ENCODE results near the gene TSPAN4. TPM values are rescaled to one million over a fixed set of nuclear protein-coding genes. Genes with fewer than 3 reads are reported as not detected.

TSPAN4 gene
- total RNA-seq, 3 donors from 2014 or later (not counting 1 experiment from before 2014, with no cell fraction given), result 11.2 to 18.6 (median 14.6) TPM

- H3K4me1 Mint-ChIP-seq, result peaks cover 13 to 16% of the 10 kb centered on the region in 2 donors
- 88% methylated on average over 5 of the region's 5 CpGs for WGBS (ENCODE audit: insufficient coverage)
Observed at GRCh38 chr11:908273-908672, 65.6 kb downstream of the TSPAN4 start.

GRCh38 chr11:909406-909805, 66.8 kb downstream of the TSPAN4 start:
- H3K27me3 Mint-ChIP-seq (ENCODE audit: low read depth in 2 of 2), result no peaks in the 10 kb centered on the region
- WGBS (ENCODE audit: insufficient coverage), result 96% methylated on average over 11 of the region's 11 CpGs
- DNase-seq, result no peak
- intact Hi-C loops (cut with micrococcal nuclease), result no loop called here
- Histone ChIP-seq H3K36me3 (ENCODE audit: control insufficient read depth, insufficient read depth, low read length) (peaks cover 2% of the 10 kb centered on the region), H3K27ac (ENCODE audit: low read length) (no peak overlapping the region), H3K27me3 (ENCODE audit: control insufficient read depth, insufficient read depth, low read length) (no peaks in the 10 kb centered on the region), H3K9me3 (ENCODE audit: control insufficient read depth, insufficient read depth, low read length) (no peaks in the 10 kb centered on the region), H3K4me1 (ENCODE audit: control insufficient read depth, insufficient read depth, low read length) (peaks cover 26% of the 10 kb centered on the region), H3K4me3 (ENCODE audit: low read length) (no peak overlapping the region)
- no peaks in the 10 kb centered on the region for H3K36me3 Mint-ChIP-seq
- no peaks in the 10 kb centered on the region for H3K9me3 Mint-ChIP-seq
- no peak overlapping the region for H3K27ac Mint-ChIP-seq
- ATAC-seq, result no peak
- TF ChIP-seq CTCF (IDR thresholded peaks at IDR 0.05), result no peak
- H3K4me3 Mint-ChIP-seq, result peak overlapping the region; percentile 28
- H3K4me1 Mint-ChIP-seq, result peaks cover 11 to 13% of the 10 kb centered on the region in 2 donors

More at GRCh38 chr11:908273-908672, 65.6 kb downstream of the TSPAN4 start:
- Mint-ChIP-seq H3K4me3 (peak overlapping the region; percentile 42), H3K9me3 (no peaks in the 10 kb centered on the region), H3K36me3 (no peaks in the 10 kb centered on the region), H3K27me3 (ENCODE audit: low read depth in 2 of 2) (no peaks in the 10 kb centered on the region), H3K27ac (no peak overlapping the region)
- no peaks in the 10 kb centered on the region for H3K27me3 ChIP-seq (ENCODE audit: control insufficient read depth, insufficient read depth, low read length)
- H3K4me3 ChIP-seq (ENCODE audit: low read length), result no peak overlapping the region
- intact Hi-C loops (cut with micrococcal nuclease), result no loop called here
- ATAC-seq (no peak), DNase-seq (no peak)
- H3K4me1 ChIP-seq (ENCODE audit: control insufficient read depth, insufficient read depth, low read length), result peaks cover 26% of the 10 kb centered on the region
- H3K9me3 ChIP-seq (ENCODE audit: control insufficient read depth, insufficient read depth, low read length), result no peaks in the 10 kb centered on the region
- TF ChIP-seq CTCF (IDR thresholded peaks at IDR 0.05), result no peak
- H3K36me3 ChIP-seq (ENCODE audit: control insufficient read depth, insufficient read depth, low read length), result peaks cover 8% of the 10 kb centered on the region
- no peak overlapping the region for H3K27ac ChIP-seq (ENCODE audit: low read length)

- H3K4me3 Mint-ChIP-seq, result peak overlapping the region; percentile 96
- H3K27ac ChIP-seq (ENCODE audit: low read length), result no peak overlapping the region
Observed at GRCh38 chr11:910044-910588, 67.5 kb downstream of the TSPAN4 start.

More at GRCh38 chr11:910044-910588, 67.5 kb downstream of the TSPAN4 start:
- 3% methylated on average over 38 of the region's 38 CpGs for WGBS (ENCODE audit: insufficient coverage)
- peak overlapping the region in 1 of 2 donors; percentile 75 for H3K27ac Mint-ChIP-seq
- TF ChIP-seq CTCF (IDR thresholded peaks at IDR 0.05), result no peak
- Histone ChIP-seq H3K4me3 (ENCODE audit: low read length) (peak overlapping the region; percentile 45), H3K4me1 (ENCODE audit: control insufficient read depth, insufficient read depth, low read length) (peaks cover 26% of the 10 kb centered on the region), H3K9me3 (ENCODE audit: control insufficient read depth, insufficient read depth, low read length) (no peaks in the 10 kb centered on the region), H3K36me3 (ENCODE audit: control insufficient read depth, insufficient read depth, low read length) (no peaks in the 10 kb centered on the region), H3K27me3 (ENCODE audit: control insufficient read depth, insufficient read depth, low read length) (no peaks in the 10 kb centered on the region)
- H3K4me1 Mint-ChIP-seq, result peaks cover 11 to 13% of the 10 kb centered on the region in 2 donors
- no peaks in the 10 kb centered on the region for H3K36me3 Mint-ChIP-seq
- H3K27me3 Mint-ChIP-seq (ENCODE audit: low read depth in 2 of 2), result no peaks in the 10 kb centered on the region
- DNase-seq, result no peak
- peak in 1 of 3 donors; percentile 27 for ATAC-seq
- intact Hi-C loops (cut with micrococcal nuclease), result loop anchor here (10.0 kb wide), 1 partner anchor 65 kb away; the partner anchor contains the start of genes POLR2L and TSPAN4
- H3K9me3 Mint-ChIP-seq, result no peaks in the 10 kb centered on the region
